Ovary (tissue), 3 donors: ENCODE measurements around the gene SAYSD1.

Experiments
- POLR2A ChIP-seq: fragments of 450-650 bp; IDR thresholded peaks from one replicate; pipeline ENCODE4 v1.6.1; 2017; ENCODE audit warnings: antibody characterized with exemption, mild to moderate bottlenecking, moderate library complexity
- TF ChIP-seq, protein P1 (sequence below), 3 donors: fragments of 450-650 bp in 2 of 3; fragments of 200-600 bp in 1 of 3; IDR thresholded peaks; one replicate each; pipeline versions ENCODE4 v1.5.1 to v1.8.0; 2016 to 2022; ENCODE audit warnings: antibody characterized with exemption in 3 of 3, mild to moderate bottlenecking in 1 of 3
- donor health status: DM: no; HTN: no; CAD: no.

DNA sequence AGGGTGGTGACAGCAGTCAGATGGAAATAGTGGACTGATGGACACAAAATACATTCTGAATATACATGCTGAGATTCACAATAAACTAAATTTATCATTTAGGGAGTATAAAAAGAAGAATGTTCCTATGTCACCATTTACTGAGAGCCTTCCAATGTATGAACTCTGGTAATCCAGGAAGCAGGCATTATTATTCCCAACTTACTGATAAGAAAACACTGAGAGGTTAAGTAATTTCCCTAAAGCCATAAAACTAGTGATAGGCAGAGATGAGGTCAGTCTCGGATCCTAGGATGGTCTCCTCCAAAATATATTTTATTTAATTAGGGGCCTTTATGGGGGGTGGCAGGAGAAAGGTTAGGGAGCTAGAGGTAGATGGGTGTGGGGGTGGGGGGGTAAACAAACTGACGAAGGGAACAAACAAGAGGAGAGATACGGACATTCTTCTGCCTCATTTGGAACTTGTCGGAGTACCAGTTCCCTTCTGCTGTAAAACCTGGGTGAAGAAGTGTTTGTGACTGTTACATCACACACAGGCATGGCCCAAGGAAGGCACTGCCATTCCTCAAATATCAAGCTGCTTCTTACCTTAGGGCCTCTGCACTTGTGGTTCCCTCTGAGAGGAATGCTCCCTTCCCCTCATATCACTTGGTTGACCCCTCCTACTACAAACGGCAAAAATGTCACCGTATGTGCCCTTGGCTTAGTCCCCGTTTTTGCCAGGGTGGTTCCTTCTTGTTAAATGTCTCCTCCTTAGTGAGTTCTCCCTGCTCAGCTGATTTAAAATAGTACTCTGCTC, 6.7 kb downstream of the SAYSD1 start:
- TF ChIP-seq, protein P1, sequence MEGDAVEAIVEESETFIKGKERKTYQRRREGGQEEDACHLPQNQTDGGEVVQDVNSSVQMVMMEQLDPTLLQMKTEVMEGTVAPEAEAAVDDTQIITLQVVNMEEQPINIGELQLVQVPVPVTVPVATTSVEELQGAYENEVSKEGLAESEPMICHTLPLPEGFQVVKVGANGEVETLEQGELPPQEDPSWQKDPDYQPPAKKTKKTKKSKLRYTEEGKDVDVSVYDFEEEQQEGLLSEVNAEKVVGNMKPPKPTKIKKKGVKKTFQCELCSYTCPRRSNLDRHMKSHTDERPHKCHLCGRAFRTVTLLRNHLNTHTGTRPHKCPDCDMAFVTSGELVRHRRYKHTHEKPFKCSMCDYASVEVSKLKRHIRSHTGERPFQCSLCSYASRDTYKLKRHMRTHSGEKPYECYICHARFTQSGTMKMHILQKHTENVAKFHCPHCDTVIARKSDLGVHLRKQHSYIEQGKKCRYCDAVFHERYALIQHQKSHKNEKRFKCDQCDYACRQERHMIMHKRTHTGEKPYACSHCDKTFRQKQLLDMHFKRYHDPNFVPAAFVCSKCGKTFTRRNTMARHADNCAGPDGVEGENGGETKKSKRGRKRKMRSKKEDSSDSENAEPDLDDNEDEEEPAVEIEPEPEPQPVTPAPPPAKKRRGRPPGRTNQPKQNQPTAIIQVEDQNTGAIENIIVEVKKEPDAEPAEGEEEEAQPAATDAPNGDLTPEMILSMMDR (IDR thresholded peaks at IDR 0.05), result no peak
- TF ChIP-seq POLR2A, result no peak
